GM19351 (cell line): Measurements from ENCODE around the gene SEMA6A.
"Not testable (repeated sequence)": the region's sequence is repeated elsewhere in the genome, so short reads cannot be mapped to it uniquely, and the experiment has no call there.

Experiments used
- ATAC-seq: cut with Tn5 transposase; IDR thresholded peaks from one replicate; pipeline ENCODE4 v1.9.1; 2021; ENCODE audit warnings: mild to moderate bottlenecking, moderate library complexity; ENCODE audit not compliant: unreplicated experiment

SEMA6A gene

GRCh38 chr5:116553366-116553765 is 21.3 kb downstream of the SEMA6A start:
- ATAC-seq = no peak

DNA sequence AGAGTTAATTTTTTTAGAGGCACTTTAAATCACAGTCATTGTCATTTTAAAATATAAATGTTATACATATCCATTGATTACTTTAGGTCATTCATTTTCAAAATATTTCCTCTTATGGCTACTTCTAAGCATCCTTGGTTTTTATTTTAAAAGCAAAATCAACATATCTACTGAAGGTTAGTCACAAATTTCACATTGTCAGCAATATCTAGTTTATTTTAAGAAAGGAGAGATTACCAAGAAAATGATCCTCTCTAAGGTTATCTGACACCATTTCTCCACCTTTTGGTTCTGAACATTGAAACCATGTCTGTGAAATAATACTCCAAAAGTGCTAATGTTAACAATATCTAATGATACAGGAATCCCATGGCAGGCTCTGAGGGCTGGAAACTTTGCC is 24.5 kb downstream of the SEMA6A start:
- no peak for ATAC-seq

GRCh38 chr5:116546743-116547124 is 27.9 kb downstream of the SEMA6A start:
- ATAC-seq = no peak

GRCh38 chr5:116546033-116546742 is 28.4 kb downstream of the SEMA6A start:
- no peak for ATAC-seq

- ATAC-seq = not testable (repeated sequence)
Observed at GRCh38 chr5:116545465-116545864, 29.2 kb downstream of the SEMA6A start.

DNA sequence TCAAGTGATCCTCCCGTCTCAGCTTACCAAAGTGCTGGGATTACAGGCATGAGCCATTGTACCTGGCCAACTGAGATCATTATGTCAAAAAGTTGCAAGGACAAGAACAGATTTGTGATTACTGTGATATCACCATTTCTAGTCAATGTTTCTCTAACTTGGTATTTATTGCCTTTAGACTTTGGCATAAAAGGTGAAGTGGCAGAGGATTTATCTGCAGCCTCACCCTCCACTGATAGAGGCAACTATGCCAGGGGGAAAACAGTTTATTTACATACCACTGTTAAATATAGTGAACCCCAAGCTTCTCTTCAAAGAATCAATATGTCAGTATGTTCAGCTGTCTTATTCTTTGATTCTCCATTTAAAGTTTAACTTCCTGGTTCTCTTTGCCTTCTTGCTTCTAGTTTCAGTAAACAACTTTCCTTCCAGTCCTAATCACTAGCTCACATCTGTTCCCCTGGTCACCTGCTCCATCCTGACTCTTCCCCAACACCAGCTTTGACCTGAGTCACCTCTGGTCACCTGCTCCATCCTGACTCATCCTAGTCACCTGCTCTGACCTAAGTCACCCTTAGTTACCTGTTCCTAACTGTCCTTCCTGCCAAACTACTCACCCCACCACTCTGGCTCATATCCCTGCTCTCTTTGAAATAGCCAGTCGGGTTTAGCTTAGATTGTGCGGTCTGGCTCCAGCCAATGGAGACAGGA is 29.9 kb downstream of the SEMA6A start:
- ATAC-seq = no peak

- ATAC-seq = no peak
Observed at GRCh38 chr5:116543501-116543900, 31.1 kb downstream of the SEMA6A start.

DNA sequence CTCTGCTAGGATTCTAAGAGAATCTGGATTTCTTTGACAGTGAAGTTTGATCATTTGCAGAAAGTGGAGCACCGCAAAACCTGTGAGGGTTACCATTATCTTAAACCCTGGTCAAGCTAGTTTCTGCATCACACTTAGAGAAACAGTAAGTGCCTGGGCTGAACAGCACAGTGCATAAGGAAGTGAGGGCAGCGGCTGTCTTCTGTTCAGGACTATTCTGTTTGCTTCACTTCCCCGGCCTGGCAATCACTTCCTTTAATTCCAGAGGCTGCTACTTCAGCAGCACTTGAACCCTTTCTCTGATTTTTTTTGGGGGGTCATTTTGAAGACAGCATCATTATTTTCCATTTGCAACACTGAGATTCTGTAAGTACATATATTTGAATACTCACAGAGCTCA is 32.0 kb downstream of the SEMA6A start:
- no peak for ATAC-seq

DNA sequence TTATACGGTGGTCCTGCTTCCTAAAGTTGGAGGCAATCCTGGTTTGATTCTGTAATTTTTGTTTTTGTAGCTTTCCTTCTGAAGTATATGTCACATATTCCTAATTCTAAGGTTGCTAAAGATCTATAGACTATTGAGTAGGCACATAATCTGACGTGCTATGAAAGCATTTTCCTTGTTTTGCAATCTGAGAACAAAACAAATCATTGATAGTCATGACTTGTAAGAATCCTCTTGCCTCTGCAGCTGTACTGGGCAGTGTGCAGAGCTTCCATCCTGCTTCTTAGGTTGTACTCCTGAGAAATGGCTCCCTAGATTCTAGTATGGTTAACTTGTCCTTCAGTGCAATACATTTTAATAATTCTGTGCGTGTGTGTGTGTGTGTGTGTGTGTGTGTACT is 35.4 kb downstream of the SEMA6A start:
- no peak for ATAC-seq

DNA sequence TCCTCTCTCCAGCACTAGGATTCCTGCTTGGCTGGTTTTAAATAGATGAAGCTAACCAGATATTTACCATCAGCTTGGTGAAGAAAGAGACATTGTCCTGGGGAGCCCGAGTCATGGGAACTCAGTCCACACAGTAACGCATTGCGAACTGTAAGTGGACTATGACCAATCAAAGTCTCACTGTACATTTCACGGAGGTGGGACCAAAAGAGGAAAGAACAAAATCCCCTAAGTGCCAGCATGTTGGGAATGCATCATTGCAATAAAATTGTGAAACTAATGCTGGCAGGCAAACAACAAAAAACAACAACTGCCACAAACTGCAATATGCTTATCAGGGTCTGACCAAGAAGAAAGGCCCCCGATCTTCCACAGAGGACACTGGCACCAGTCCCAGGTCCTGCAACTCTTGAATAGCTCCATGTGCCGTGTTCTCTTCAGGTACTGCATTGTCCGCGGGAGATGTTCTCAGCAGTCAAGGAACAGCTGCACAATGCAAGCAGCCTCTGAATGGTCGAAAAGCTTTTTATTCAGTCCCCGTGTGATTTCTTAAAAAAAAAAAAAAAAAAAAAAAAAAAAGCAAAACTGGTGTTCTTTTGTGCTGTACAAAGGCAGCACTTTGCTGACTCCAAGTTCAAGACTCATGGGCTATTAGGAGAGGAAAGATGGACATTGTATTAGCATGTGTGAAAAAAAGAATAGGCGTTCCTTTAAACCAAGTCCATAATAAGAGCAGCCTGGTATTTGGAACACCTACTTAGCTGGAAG is 38.1 kb downstream of the SEMA6A start:
- ATAC-seq = no peak

DNA sequence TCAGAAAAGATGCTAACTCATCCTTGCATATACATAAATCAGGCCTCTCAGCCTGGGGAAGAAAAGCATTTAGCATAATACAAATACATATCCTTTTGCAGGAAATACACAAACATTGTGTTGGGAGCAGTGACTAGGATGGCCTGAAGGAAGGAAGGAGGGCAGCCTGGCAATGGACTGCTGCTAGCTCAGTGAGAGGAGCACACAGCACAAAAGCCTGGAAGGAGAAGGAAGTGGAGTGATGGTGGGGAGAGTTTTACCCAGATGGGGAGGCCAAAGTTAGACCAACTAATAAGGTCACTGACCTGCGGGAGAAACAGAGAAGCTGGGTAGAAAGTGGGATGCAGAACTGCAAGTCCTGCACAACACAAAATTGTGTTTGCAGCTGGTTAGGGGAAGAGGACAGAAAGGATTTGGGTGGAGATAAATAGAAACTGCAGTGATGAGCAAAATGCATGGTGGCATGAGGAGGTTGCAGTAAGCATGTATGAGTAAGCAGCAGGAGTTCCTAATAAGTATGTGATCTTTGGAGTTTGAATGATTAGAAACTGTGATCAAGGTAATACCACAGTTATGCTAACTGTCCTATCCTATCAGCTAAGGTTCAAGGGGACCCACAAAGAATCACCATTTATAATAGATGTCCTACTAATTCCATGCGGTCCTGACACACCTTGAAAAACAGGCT is 39.5 kb downstream of the SEMA6A start:
- no peak for ATAC-seq

DNA sequence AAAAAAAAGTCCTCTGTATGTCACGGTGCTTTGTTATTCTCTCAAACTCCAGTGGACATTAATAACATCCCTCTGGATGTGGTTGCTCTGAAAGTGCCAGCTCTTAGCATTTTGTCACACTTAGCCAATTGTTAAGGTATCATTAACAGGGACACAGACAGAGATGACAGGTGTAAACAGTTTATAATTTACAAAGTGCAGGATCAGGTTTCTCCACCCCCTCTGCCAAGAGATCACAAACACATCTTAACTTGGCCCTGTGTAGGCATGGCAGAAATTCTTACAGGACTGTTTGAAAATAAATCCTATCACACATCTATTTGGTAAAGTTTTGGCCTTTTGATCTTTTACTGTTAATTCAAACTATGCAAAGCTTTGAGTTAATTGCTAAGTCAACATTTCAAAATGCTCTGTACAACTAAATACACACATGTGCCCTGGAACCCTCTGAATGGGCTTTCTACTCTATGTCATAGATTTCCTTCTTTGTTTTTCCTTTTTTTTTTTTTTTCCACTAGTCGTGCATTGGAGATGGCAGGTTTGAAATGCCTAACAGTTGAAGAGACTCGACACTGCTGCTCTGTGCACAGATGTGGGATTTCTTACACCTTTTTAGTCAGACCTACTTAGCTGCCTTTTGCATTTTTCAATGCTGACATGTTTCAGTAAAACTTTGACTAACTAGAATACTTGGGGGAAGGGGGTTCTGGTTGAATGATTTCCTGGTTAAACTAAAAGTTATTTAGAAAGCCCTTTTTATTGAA is 41.7 kb downstream of the SEMA6A start:
- peak; percentile 59 for ATAC-seq

- no peak for ATAC-seq
Observed at GRCh38 chr5:116531635-116532034, 43.0 kb downstream of the SEMA6A start.

DNA sequence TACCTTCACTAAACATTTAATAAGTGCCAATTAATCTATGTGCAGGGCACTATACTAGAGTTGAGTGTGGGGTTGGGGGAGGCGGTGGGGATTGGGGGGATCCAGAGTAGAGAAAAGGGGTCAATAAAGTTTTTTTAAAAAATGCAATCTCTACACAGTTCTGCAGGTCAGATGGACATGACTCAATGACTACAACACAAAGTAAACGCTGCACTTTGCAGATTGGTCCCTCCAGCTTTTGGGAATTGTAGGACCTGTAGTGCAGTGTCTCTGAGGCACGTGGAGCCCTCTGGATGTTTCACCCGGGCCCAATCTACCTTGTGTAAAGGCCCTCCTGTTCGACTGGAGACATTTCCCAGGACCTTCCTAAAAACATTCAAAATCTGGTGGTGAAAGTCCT is 43.5 kb downstream of the SEMA6A start:
- ATAC-seq = no peak

GRCh38 chr5:116530276-116530675 is 44.3 kb downstream of the SEMA6A start:
- no peak for ATAC-seq

DNA sequence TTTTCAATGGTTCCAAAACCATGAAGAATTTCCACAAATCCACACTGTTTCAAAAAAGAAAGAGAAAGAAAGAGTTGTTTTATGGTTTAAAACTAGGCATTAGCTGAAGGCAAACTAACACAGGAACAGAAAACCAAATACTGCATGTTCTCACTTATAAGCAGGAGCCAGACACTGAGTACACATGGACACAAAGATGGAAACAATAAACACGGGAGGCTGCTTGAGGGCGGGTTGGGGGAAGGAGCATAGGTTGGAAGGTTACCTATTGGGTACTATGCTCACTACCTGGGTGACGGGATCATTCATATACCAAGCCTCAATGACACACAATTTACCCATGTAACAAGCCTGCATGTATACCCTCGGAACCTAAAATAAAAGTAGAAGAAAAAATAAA is 45.0 kb downstream of the SEMA6A start:
- ATAC-seq = no peak

- ATAC-seq = no peak
Observed at GRCh38 chr5:116528519-116529234, 45.9 kb downstream of the SEMA6A start.

DNA sequence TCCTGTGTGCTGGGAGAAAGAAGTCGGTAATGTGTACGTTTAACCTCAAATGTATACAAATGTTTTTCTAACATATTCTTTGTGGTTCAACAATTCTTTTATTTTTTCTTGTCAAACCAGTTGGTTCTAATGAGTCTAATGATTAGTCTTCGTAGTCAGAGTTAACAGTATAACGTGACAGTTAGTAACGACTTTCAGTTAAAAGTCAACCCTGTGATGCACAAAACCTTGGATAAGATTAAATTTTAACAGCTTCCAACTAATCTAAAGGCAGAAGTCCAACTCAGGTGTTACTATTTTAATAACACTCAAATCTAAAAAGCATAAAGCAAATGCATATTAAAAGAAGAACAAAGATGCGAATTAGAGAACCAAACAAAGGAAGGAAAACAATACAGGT is 47.0 kb downstream of the SEMA6A start:
- no peak for ATAC-seq

DNA sequence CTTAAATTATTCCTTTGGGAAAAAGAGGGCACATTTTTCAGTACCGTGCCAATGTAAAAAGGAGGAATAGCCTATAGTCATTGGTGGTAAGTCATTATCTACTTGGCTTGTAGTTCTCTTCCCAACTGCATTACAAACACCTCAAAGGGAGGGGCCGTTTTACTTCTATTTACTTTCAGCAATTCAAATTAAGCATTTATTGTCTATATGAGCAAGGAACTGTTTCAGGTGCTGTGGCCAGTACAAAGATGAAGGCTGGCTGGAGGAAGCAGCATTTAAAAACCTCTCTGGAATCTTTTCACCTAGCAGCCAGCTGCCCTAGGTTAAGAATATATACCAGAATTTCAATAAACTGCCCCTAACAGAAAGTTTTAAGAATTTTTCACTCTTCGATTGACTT is 48.9 kb downstream of the SEMA6A start:
- ATAC-seq = no peak

GRCh38 chr5:116524966-116525365 is 49.7 kb downstream of the SEMA6A start:
- no peak for ATAC-seq
